HG02763 (cell line): Measurements from ENCODE around the gene JMJD6.
"Not testable (repeated sequence)": the region's sequence is repeated elsewhere in the genome, so short reads cannot be mapped to it uniquely, and the experiment has no call there.

Experiments used
- ATAC-seq: cut with Tn5 transposase; IDR thresholded peaks from one replicate; pipeline ENCODE4 v1.9.1; 2021; ENCODE audit warnings: mild to moderate bottlenecking, moderate library complexity; ENCODE audit not compliant: unreplicated experiment

Gene JMJD6

DNA sequence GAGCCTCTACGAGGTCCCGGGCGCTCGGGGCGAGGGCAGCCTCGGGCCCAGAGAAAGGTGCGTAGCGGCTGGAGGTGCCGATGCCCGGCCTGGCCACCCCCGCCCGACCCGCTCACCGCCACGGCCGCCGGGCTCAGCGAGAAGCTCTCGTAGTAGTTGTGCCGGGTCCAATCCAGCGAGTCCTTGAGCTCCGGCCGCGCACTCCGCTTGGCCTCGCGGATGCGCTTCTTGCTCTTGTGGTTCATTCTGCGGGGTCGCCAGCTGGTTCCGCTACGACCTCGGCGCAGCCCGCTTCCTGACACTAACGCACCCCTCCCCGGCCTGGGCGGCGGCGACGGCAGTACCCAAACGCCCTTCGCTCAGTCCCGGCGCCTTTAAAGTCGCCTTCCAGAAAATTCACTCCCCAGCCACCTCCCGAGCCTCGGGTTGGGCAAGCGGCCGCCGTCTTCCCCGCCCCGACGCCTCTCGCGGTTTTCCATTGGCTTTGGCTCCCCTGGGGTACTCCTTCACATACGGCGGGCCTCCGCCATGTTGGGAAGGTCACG, at the start of gene JMJD6:
JMJD6 (minus strand) TSS at position 376 of the 545 bp plus-strand sequence; CDS start at position 245, 131 bp downstream.
- ATAC-seq = peak; percentile 67

DNA sequence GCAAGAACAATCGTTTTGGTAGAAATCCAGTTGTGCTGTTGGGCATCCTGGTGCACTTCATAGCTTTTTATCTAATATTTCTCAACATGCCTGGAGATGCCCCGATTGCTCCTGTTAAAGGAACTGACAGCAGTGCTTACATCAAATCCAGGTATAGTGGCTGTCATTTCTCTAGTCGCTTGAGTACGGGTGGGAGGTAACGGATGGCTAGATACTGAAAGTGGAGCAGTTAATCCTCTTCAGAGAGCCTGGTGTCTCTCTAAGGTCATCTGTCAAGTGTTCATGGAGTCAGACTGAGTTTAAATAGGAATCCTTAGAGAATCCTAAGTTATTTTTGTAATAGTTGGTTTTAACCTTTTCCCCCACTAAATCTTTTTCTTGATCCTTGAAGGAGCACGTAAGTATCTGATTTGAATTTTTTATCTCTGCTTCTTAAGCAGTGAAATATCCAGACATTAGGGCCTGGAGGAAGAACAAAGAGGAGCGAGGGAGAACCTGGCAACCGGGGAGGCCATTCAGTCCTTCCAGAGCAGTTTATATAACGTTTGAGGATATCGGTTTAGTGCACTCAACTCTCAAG, 48.7 kb upstream of the JMJD6 start:
- no peak for ATAC-seq

DNA sequence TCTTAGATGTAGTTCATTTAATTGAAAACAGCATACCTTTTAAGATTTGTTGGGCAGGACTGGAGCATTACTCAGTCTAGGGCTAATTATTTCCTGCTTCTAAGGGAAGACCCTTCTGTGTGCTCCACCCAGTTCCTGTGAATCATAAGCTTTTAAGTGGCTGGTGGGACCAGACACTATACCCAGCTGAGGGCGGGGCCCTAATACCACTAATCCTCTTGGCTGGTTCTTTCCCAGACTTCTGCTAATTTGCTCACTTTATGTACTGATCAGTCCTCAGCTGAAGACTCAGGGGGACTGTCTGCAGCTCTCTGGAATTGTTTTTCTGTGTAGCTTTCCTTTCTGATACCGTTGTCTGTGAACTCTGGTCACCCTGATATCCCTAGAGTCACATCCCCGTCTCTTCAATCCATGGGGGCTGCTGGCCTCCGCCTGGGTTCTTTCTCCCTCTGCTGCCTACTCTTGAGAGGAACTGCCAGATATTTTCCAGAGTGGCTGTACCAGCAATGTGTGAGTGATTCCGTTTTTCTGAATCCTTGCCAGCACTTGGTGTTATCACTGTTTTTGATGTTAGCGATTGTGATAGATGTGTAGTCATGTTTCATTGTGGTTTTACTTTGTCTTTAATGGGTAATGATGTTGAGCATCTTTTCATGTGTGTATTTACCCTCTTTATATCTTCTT, 46.6 kb upstream of the JMJD6 start:
- no peak for ATAC-seq

DNA sequence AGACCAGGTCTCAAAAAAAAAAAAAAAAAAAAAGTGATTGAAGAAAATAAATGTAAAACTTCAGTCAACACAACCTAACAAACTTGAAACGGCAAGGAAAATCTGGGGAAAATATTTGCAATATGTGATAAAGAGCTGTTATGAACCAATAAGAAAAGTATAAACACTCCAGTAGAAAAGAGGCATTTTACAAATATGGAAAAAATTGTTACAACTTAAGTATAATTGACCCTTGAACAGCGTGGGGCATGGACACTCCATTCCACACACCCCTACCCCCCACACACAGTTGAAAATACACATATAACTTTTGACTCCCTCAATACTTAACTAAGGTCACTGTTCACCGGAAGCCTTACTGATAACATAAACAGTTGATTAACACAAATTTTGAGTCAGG, 32.2 kb upstream of the JMJD6 start:
- ATAC-seq = no peak

DNA sequence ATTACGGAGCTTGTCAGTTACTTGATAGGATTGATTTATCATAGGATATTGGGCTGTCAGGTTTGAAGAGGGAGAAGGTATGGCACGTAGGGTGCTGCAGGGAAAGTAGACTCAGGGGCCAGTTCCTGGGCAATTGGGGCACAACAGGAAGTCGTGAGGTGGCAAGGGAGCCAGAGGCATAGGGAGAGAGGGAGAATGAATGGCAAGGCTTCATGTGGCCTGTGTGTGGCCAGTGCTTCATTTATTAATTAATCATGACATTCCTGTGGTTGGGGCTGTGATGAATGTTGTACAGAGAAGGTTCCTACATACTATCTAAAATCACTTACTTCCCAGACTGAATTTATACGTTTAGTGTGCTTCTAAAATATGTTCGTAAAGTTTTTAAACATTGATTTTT, 30.9 kb upstream of the JMJD6 start:
- no peak for ATAC-seq

GRCh38 chr17:76755285-76755684, 28.9 kb upstream of the JMJD6 start:
- ATAC-seq = no peak

DNA sequence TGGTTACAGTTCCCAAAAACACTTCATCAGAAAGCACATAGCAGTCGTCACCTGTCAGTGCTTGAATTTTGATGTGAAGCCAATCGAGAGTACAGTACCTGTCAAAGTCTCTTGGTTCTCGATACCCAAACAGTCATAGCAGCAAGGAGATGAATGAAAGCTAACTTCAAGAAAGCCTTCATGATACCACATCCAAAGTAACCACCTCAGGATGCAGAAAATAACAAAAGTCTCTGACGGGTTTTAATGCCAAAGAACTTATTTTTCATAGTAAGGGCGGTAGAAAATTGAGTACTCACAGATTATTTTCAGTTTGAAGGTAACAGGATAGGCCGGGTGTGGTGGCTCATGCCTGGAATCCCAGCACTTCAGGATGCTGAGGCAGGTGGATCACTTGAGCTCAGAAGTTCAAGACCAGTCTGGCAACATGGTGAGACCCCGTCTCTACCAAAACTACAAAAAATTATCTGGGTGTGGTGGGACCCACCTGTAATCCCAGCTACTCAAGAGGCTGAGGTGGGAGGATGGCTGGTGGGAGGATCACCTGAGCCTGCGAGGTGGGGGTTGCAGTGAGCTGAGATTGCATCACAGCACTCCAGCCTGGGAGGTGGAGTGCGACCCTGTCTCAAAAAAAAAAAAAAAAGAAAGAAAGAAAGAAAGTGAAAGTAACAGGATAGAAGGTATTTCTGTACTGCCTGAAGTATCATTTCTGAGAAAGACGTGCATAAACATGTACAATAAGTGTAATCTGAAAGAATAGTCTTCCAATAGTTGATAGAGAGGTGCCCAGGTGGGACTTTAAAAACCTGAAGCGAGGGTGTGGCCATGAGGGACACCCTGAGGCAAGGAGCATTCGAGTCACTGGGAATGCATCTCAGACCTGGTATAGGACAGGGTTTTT, 26.9 kb upstream of the JMJD6 start:
- no peak for ATAC-seq

GRCh38 chr17:76752006-76752405, 25.6 kb upstream of the JMJD6 start:
- no peak for ATAC-seq

DNA sequence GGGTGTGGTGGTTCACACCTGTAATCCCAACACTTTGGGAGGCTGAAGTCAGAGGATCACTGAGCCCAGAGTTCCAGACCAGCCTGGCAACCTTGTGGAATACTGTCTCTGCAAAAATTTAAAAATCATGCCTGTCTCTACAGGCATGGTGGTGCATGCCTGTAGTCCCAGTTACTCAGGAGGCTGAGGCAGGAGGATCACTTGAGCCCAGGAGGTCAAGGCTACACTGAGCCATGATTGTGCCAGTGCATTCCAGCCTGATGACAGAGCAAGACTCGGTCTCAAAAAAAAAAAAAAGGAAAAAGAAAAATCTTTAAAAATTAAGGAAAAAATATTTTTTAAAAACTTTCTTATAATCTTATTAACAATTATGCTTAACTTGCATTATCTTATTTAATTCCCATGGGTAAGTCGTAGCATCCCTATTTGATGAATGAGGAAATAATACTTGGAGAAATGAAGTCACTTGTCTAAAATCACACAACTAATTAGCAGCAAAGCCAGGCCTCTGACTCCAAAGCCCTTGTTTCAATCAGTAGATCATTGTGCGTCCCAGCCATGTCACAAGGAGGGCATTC, 25.1 kb upstream of the JMJD6 start:
- no peak for ATAC-seq

DNA sequence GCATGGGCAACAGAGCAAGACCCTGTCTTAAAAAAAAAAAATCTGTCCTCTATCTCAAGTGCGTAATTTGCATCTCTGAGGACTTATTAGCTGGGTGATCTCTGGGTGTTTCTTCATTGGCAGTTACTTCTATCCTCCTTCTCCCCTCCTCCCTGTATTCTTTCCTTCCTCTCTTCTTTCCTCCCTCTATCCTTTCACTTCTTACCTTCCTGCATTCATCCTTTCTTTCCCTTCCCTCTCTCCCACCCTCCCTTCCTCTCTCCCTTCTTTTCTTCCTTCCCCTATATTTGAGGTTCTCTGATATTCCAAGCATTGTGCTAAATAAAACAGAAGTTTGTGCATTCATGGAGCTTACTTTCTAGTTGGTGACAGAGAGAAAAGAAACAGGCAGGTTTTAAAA, 22.3 kb upstream of the JMJD6 start:
- no peak for ATAC-seq

DNA sequence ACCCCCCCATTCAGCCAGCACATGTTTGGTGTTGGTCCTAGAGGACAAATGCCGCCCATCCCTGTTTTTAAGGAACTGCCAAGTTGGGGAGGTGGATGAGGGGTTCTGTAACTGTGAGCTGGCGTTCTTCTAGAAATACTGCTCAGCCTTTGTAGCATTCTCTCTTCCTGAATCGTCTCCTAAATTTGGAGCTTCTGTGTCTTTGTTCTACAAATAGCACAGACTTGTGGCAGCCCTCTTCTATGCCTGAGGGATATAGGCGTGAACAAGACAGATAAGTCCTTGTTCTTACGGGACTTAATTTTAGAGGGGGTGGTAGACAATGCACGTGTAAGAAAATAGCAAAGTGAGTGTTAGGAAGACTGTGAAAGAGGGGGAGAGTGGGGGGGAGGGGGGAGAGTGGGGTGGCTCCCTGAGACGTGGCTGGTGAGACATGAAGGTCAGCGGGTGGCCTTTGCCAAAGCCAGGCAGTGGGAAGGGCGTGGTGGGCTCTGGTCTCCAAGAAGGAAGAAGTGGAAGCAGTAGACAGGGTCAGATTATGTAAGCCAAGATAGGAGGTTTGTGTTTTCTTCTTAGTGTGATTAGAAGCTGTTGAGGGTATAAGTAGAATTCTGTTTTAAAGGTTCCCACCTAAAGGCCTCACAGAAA, 21.4 kb upstream of the JMJD6 start:
- no peak for ATAC-seq

GRCh38 chr17:76745785-76746184, 19.4 kb upstream of the JMJD6 start:
- ATAC-seq = not testable (repeated sequence)

DNA sequence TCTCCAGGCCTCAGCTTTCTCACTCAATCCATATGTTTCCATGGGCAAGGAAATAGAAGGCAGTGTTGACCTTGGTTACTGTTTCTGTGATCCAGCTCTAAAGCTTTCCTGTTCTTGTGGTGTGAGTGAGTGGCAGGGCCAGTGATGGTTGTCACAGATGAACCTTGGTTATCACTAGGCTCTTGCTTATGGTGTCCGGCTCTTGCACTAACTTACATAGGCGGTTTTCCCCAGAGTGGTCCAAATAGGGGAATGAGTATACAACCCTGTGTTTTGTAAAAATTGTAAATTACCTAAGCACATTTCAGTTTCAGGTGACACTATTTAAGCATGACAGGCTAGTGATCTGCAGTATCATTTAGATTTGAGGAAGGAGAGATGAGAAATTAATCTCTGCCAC, 18.3 kb upstream of the JMJD6 start:
- ATAC-seq = no peak

- ATAC-seq = no peak
Measured at GRCh38 chr17:76742958-76743357, 16.6 kb upstream of the JMJD6 start.

DNA sequence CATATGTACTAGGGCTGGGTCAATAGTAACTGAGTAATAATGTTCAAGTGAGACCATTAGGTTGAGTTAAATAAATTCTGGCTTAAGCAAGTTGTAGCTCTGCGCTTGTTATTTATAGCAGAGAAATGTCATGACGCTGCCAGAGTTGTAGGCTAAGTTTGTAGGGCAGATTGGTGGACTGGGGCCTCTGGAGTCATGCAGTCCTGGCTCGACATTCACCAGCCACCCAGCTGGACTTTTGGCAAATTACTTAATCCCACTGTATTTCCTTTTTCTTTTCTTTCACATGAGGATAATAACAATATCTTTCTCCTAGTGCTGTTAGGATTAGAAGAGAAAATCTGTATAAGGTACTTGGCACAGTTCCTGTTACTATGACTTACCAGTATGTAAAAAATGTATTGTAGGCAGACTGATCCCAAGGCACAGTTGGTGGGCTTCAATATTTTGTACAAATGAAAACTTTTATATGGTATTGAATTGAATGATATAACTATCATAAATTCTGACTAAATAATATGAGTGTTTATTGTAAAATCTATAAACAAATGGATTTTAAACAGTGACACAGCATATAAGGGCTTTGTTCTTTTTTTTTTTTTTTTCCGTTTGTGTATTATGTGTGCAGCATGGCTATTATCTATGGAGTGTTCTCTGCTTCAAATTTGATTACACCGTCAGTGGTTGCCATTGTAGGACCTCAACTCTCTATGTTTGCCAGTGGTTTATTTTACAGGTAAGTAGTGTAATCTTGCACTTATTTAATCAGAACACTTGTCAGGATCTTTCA, 14.1 kb upstream of the JMJD6 start:
- no peak for ATAC-seq

DNA sequence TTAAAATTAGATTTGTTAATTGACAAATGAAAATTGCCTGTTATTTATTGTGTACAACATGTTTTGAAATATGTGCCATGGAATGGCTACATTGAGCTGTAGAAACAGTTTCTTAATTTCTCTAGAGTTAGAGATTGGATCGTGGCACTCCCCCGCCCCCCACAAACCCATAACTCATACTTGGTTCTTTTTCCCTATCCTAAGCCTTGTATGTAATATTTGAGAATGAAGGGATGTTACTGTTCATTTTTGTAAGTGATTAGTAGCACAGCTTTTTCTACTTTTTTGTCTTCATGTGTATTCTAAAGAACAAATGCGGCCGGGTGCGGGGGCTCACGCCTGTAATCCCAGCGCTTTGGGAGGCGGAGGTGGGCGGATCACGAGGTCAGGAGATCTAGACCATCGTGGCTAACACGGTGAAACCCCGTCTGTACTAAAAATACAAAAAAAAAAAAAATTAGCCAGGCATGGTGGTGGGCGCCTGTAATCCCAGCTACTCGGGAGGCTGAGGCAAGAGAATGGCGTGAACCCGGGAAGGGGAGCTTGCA, 13.2 kb upstream of the JMJD6 start:
- not testable (repeated sequence) for ATAC-seq

DNA sequence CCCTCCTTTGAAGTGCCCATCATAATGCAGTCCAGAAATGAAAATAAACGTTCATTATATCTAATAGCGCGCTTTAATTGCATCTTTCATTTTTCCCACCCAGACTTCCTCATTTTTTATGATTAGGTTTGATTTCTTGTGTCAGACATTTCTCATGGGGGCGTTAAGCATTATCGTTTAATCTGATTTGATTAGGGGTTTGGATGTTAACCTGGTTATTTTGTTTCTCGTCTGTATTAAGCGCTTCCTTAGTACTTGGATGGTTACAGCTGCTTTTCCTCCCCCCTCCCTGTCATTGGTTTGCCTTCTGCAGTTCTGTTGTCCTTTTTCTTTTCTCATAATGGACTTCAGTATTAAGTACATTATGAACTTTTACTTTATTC, 12.1 kb upstream of the JMJD6 start:
- ATAC-seq = no peak

DNA sequence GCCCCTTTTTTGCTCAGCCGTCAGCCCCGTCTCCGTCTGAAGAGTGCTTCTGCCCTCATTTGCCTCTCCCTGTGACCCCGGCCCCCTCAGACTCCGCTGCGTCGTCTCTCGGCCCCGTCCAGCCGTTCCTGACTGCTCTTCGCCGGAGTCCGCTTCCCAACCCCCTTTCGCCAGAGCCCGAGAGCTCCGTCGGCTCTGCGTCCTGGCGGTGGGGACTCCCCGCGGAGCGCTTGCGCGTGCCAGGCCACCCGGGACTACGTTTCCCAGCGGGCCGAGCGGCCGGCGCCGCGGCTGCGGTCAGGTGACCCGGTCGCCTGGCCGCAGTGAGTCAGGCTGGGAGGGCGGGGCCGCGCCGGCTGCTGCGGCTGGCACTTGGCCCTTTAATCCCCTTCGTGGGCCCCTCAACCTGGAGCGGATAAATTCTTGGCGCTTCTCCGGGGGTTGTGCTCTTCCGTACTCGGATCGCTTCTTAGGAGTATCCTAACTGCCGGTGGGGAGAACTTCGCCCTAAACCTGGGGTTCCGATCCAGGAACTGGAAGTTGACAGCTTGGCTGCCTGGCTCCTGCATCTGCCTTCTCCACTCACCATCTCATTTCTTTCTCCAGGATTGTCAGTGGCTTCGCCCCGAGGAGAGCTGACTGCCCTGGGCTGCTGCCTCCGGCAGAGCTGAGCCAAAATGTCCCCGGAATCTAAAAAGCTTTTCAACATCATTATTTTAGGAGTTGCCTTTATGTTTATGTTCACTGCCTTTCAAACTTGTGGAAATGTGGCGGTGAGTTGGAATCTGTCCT, 11.5 kb upstream of the JMJD6 start, which contains the start of gene MFSD11:
MFSD11 (plus strand) TSS at position 444 of the 792 bp plus-strand sequence; CDS start at position 678, 234 bp downstream.
- peak; percentile 57 for ATAC-seq
